ENCODE data around the gene OR4D1.

DNA sequence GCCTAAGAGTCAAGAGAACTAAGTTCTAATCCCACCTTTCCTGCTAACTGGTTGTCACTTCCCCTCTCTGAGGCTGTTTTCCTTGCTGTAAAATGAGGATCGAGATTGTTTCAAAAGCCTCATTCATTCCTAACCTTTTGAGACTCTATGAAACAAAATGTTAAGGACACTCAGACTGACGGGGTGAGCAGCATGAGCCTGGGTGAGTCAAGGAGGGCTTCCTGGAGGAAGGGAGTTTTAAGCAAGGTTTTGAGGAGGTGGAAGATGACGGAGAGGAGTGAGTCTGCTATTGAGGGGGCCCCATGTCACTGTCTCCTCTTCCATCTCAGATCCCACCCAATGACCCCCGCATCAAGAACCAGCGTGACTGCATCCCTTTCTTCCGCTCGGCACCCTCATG is 48.4 kb downstream of the OR4D1 start:
- no peak for TF ChIP-seq POLR2AphosphoS5 (IDR thresholded peaks at IDR 0.05; ENCODE audit: low read depth, low read length)
- no peak for TF ChIP-seq RAD21 (IDR thresholded peaks at IDR 0.05 in 1 of 2, conservative IDR thresholded peaks at IDR 0.05 in 1 of 2; ENCODE audit: low read depth in 2 of 2, low read length in 2 of 2)

Data from H1 (cell line).